ENCODE measurements around the gene KRT25.

The KRT25 gene

GRCh38 chr17:40707745-40708144 is 47.4 kb downstream of the KRT25 start:
- H3K9me3 ChIP-seq (replicated peaks in 1 of 11) = peaks cover 0 to 24% (median 0%) of the 10 kb centered on the region in 11 experiments; a peak in 5 of 22 replicates
- H3K36me3 ChIP-seq = no peaks in the 10 kb centered on the region
- H3K4me3 ChIP-seq = no peak overlapping the region; a peak in 1 of 20 replicates
- H4K20me1 ChIP-seq = no peaks in the 10 kb centered on the region
- peaks cover 8 to 34% (median 18%) of the 10 kb centered on the region in 10 experiments; a peak in 18 of 20 replicates for H3K4me1 ChIP-seq
- TF ChIP-seq Cebpa-rat (IDR thresholded peaks at IDR 0.05) = peak in 3 of 11 experiments; percentile 31 to 61 (median 39); a peak in 2 of 22 replicates
- peak overlapping the region in 4 of 11 experiments; percentile 3 to 63 (median 44); a peak in 6 of 22 replicates for H3K9ac ChIP-seq
- peak overlapping the region in 10 of 11 experiments; percentile 14 to 85 (median 62); a peak in 17 of 22 replicates for H3K27ac ChIP-seq
- H3K4me2 ChIP-seq = peak overlapping the region; percentile 1 to 80 (median 54); a peak in 21 of 22 replicates
- no peaks in the 10 kb centered on the region for H3K27me3 ChIP-seq

DNA sequence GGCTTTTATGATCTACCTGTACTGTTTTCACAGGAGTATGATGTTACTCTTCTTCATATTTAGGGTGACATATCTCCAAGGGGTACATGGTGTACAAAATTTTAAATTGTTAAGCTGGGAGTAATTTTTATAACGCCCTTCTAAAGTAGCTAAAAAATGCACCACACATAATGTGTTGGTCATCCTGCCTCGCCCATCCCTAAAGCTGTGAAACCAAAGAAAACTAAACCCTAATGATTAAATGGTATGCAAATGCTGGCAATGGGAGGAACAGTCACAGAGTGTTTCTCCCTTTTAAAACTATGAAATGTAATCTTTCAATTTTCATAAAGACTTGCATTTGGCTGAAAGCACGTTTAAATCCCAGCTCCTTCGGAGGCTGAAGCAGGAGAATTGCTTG is 49.5 kb downstream of the KRT25 start:
- no peak overlapping the region for H3K4me2 ChIP-seq
- no peaks in the 10 kb centered on the region for H3K27me3 ChIP-seq
- peaks cover 0 to 24% (median 0%) of the 10 kb centered on the region in 11 experiments; a peak in 5 of 22 replicates for H3K9me3 ChIP-seq (replicated peaks in 1 of 11)
- no peak overlapping the region for H3K27ac ChIP-seq
- H3K36me3 ChIP-seq = no peaks in the 10 kb centered on the region
- H3K9ac ChIP-seq = no peak overlapping the region
- H3K4me3 ChIP-seq = no peak overlapping the region
- TF ChIP-seq Cebpa-rat (IDR thresholded peaks at IDR 0.05) = no peak
- H4K20me1 ChIP-seq = no peaks in the 10 kb centered on the region
- H3K4me1 ChIP-seq = peaks cover 8 to 34% (median 18%) of the 10 kb centered on the region in 10 experiments; a peak in 18 of 20 replicates

GRCh38 chr17:40703652-40704051 is 51.5 kb downstream of the KRT25 start, which contains the start of gene KRT24:
KRT24 (minus strand) TSS chr17:40703752; CDS start chr17:40703693, 59 bp downstream.
- H4K20me1 ChIP-seq = no peaks in the 10 kb centered on the region
- no peak within 1 kb of the TSS for H3K4me2 ChIP-seq
- H3K36me3 ChIP-seq = no peaks in the 10 kb centered on the region
- H3K9ac ChIP-seq = no peak within 1 kb of the TSS
- no peak for TF ChIP-seq Cebpa-rat (IDR thresholded peaks at IDR 0.05)
- H3K9me3 ChIP-seq (replicated peaks in 1 of 11) = peaks cover 0 to 15% (median 0%) of the 10 kb centered on the region in 11 experiments; a peak in 5 of 22 replicates
- no peaks in the 10 kb centered on the region for H3K27me3 ChIP-seq
- H3K27ac ChIP-seq = no peak within 1 kb of the TSS
- no peak within 1 kb of the TSS for H3K4me3 ChIP-seq
- peaks cover 8 to 22% (median 16%) of the 10 kb centered on the region in 10 experiments; a peak in 18 of 20 replicates for H3K4me1 ChIP-seq

GRCh38 chr17:40702271-40702670 is 52.9 kb downstream of the KRT25 start:
- no peak overlapping the region for H3K27ac ChIP-seq
- no peak overlapping the region for H3K4me2 ChIP-seq
- H3K36me3 ChIP-seq = no peaks in the 10 kb centered on the region
- H3K4me3 ChIP-seq = no peak overlapping the region
- peaks cover 0 to 12% (median 2%) of the 10 kb centered on the region in 10 experiments; a peak in 11 of 20 replicates for H3K4me1 ChIP-seq
- H3K9me3 ChIP-seq (replicated peaks in 1 of 11) = peaks cover 0 to 6% (median 0%) of the 10 kb centered on the region in 11 experiments; a peak in 5 of 22 replicates
- no peak overlapping the region for H3K9ac ChIP-seq
- no peaks in the 10 kb centered on the region for H3K27me3 ChIP-seq
- no peaks in the 10 kb centered on the region for H4K20me1 ChIP-seq
- no peak for TF ChIP-seq Cebpa-rat (IDR thresholded peaks at IDR 0.05)

- Histone ChIP-seq H3K4me3 (no peak overlapping the region), H3K9me3 (replicated peaks in 1 of 11) (no peaks in the 10 kb centered on the region), H3K27ac (no peak overlapping the region), H3K4me1 (peaks cover 0 to 9% (median 0%) of the 10 kb centered on the region in 10 experiments; a peak in 1 of 20 replicates), H3K27me3 (no peaks in the 10 kb centered on the region), H3K4me2 (no peak overlapping the region), H3K36me3 (no peaks in the 10 kb centered on the region), H4K20me1 (no peaks in the 10 kb centered on the region), H3K9ac (no peak overlapping the region)
- TF ChIP-seq Cebpa-rat (IDR thresholded peaks at IDR 0.05) = no peak
Observed at GRCh38 chr17:40699853-40700252, 55.3 kb downstream of the KRT25 start.

DNA sequence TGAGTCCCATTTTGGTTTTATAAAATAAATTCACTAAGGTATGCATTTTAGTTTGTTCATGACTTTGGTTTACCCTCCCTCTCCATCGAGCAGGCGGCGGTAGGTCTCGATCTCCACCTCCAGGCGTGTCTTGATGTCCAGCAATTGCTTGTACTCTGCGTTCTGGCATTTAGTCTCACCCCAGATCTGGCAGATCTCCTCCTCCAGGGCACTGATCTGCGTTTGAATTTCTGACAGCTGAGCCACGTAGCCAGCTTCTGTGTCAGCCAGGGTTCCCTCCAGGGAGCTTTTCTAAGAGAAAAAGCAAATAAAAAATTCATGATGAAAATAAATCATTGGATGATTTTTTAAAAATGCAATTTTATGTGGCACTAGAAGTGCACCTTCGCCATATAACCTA is 55.8 kb downstream of the KRT25 start:
- Histone ChIP-seq H3K27ac (no peak overlapping the region), H3K9ac (no peak overlapping the region), H3K27me3 (no peaks in the 10 kb centered on the region), H4K20me1 (no peaks in the 10 kb centered on the region), H3K9me3 (replicated peaks in 1 of 11) (no peaks in the 10 kb centered on the region), H3K4me1 (peaks cover 0 to 9% (median 0%) of the 10 kb centered on the region in 10 experiments; a peak in 1 of 20 replicates), H3K36me3 (no peaks in the 10 kb centered on the region), H3K4me3 (no peak overlapping the region), H3K4me2 (no peak overlapping the region)
- TF ChIP-seq Cebpa-rat (IDR thresholded peaks at IDR 0.05) = no peak
